ENCODE measurements around the gene CGB1.
A peak's percentile ranks its signal among the peaks of the same experiment; 100 is the strongest.

Gene CGB1

GRCh38 chr19:48993175-48994034 is 43.3 kb downstream of the CGB1 start, which contains the start of the genes GYS1 and RUVBL2:
TSS of gene GYS1 (minus strand) at chr19:48993309. CDS start at chr19:48993112, 197 bp downstream.
TSS of gene RUVBL2 (plus strand) at chr19:48993887. CDS start at chr19:48993912, 25 bp downstream.
- peak; percentile 98 for DNase-seq

GRCh38 chr19:48992581-48993174 is 44.0 kb downstream of the CGB1 start:
- DNase-seq = no peak

GRCh38 chr19:48991873-48992580 is 44.7 kb downstream of the CGB1 start:
- no peak for DNase-seq

GRCh38 chr19:48991011-48991609 is 45.6 kb downstream of the CGB1 start:
- DNase-seq = no peak

GRCh38 chr19:48990400-48990799 is 46.3 kb downstream of the CGB1 start:
- no peak for DNase-seq

- DNase-seq = no peak
Measured at GRCh38 chr19:48989701-48990291, 46.9 kb downstream of the CGB1 start.

GRCh38 chr19:48988860-48989259 is 47.8 kb downstream of the CGB1 start:
- DNase-seq = no peak

GRCh38 chr19:48988286-48988685 is 48.4 kb downstream of the CGB1 start:
- no peak for DNase-seq

GRCh38 chr19:48987323-48987722 is 49.4 kb downstream of the CGB1 start:
- DNase-seq = no peak

- no peak for DNase-seq
Measured at GRCh38 chr19:48986211-48986610, 50.5 kb downstream of the CGB1 start.

- DNase-seq = no peak
Measured at GRCh38 chr19:48985711-48986110, 51.0 kb downstream of the CGB1 start.
